Erythroblast (primary cell): ENCODE results near the gene RXFP1.
"Not testable (repeated sequence)": the region's sequence is repeated elsewhere in the genome, so short reads cannot be mapped to it uniquely, and the experiment has no call there.

ENCODE experiments used
- GATA1 ChIP-seq: IDR thresholded peaks from 2 replicates; pipeline ENCODE4 v1.6.1; 2011; ENCODE audit warnings: low read depth, mild to moderate bottlenecking, control low read depth, low read length, moderate library complexity
- POLR2A ChIP-seq: IDR thresholded peaks from 2 replicates; pipeline ENCODE4 v1.6.1; 2011; ENCODE audit warnings: mild to moderate bottlenecking, low read length

DNA sequence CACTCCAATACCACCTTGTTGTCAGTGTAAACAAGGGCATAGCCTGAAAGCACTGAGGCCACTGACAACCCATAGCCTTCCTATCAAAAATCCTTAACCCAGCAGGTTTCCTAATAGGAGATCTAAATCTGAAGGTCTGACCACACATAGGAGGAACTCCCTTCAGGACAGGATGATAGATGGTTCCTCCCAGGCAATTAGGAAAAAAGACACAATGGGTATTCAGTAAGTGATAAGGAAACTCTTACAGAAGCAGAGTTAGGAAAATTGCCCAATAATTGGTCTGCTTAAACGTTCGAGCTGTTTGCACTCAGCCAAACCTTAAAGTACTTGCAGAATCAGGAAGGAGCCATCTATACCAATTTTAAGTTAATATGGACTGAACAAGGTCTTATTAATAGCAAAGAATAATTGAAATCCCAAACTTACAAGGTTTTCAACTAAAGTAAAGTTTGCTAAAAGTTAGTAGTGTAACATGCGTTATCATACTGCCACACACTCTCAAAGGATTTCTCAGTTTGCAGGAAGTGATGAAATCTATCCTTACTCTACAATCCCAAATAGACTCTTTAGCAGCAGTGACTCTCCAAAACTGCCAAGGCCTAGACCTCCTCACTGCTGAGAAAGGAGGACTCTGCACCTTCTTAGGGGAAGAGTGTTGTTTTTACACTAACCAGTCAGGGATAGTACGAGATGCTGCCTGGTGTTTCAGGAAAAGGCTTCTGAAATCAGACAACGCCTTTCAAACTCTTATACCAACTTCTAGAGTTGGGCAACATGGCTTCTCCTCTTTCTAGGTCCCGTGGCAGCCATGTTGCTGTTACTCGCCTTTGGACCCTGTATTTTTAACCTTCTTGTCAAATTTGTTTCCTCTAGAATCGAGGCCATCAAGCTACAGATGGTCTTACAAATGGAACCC is 142.3 kb downstream of the RXFP1 start:
- not testable (repeated sequence) for TF ChIP-seq POLR2A, GATA1
